Measurements from ENCODE around the gene PDSS2. TPM values are rescaled to one million over a fixed set of nuclear protein-coding genes. Genes with fewer than 3 reads are reported as not detected.

PDSS2 gene
- total RNA-seq, 1 donor from 2014 or later: 14.9 TPM

GRCh38 chr6:107344383-107344782 is 115.0 kb downstream of the PDSS2 start:
- Mint-ChIP-seq H3K4me1 (no peaks in the 10 kb centered on the region), H3K4me3 (no peak overlapping the region), H3K27me3 (ENCODE audit: low read depth) (no peaks in the 10 kb centered on the region), H3K36me3 (ENCODE audit: low read depth) (no peaks in the 10 kb centered on the region), H3K27ac (ENCODE audit: unreplicated experiment) (no peak overlapping the region), H3K9me3 (no peaks in the 10 kb centered on the region)
- TF ChIP-seq, protein P1, sequence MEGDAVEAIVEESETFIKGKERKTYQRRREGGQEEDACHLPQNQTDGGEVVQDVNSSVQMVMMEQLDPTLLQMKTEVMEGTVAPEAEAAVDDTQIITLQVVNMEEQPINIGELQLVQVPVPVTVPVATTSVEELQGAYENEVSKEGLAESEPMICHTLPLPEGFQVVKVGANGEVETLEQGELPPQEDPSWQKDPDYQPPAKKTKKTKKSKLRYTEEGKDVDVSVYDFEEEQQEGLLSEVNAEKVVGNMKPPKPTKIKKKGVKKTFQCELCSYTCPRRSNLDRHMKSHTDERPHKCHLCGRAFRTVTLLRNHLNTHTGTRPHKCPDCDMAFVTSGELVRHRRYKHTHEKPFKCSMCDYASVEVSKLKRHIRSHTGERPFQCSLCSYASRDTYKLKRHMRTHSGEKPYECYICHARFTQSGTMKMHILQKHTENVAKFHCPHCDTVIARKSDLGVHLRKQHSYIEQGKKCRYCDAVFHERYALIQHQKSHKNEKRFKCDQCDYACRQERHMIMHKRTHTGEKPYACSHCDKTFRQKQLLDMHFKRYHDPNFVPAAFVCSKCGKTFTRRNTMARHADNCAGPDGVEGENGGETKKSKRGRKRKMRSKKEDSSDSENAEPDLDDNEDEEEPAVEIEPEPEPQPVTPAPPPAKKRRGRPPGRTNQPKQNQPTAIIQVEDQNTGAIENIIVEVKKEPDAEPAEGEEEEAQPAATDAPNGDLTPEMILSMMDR (conservative IDR thresholded peaks at IDR 0.05): no peak
- DNase-seq (ENCODE audit: low read depth, low spot score): no peak

- TF ChIP-seq, protein P1 (conservative IDR thresholded peaks at IDR 0.05): no peak
- Mint-ChIP-seq H3K9me3 (no peaks in the 10 kb centered on the region), H3K27me3 (ENCODE audit: low read depth) (no peaks in the 10 kb centered on the region), H3K36me3 (ENCODE audit: low read depth) (no peaks in the 10 kb centered on the region), H3K4me1 (peaks cover 8% of the 10 kb centered on the region), H3K27ac (ENCODE audit: unreplicated experiment) (no peak overlapping the region), H3K4me3 (no peak overlapping the region)
- no peak for DNase-seq (ENCODE audit: low read depth, low spot score)
Observed at GRCh38 chr6:107342144-107342543, 117.2 kb downstream of the PDSS2 start.

- Mint-ChIP-seq H3K9me3 (no peaks in the 10 kb centered on the region), H3K4me1 (peaks cover 11% of the 10 kb centered on the region), H3K27ac (ENCODE audit: unreplicated experiment) (no peak overlapping the region), H3K27me3 (ENCODE audit: low read depth) (no peaks in the 10 kb centered on the region), H3K36me3 (ENCODE audit: low read depth) (no peaks in the 10 kb centered on the region), H3K4me3 (no peak overlapping the region)
- TF ChIP-seq, protein P1 (conservative IDR thresholded peaks at IDR 0.05): no peak
- no peak for DNase-seq (ENCODE audit: low read depth, low spot score)
Observed at GRCh38 chr6:107340881-107341280, 118.5 kb downstream of the PDSS2 start.

DNA sequence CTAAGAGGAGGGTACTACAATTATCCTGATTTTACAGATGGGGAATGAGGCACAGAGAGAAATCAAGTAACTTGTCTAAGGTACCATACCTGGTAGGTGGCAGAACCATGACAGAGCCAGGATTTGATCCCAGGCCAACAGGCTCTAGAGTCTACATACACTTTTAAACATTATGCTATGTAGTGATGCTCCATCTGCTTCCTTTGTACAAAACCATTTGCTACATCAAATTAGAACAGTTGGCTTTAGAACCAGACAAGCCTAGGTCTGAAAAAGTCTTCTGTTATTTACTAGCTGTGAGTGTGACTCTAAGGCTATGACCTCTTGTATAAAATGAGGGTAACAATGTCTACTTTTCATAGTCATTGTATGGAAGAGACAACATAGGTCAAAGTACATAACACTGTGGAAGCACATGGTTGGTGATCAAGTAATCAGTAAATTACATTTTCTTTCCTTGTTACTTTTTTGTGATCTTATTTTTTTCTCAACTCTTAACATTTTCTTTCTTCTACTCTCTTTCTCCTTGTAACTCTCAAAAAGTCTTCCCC is 122.1 kb downstream of the PDSS2 start:
- DNase-seq (ENCODE audit: low read depth, low spot score): no peak
- TF ChIP-seq, protein P1 (conservative IDR thresholded peaks at IDR 0.05): no peak
- H3K27ac Mint-ChIP-seq (ENCODE audit: unreplicated experiment): no peak overlapping the region
- peaks cover 11% of the 10 kb centered on the region for H3K4me1 Mint-ChIP-seq
- no peak overlapping the region for H3K4me3 Mint-ChIP-seq
- no peaks in the 10 kb centered on the region for H3K9me3 Mint-ChIP-seq
- H3K27me3 Mint-ChIP-seq (ENCODE audit: low read depth): no peaks in the 10 kb centered on the region
- H3K36me3 Mint-ChIP-seq (ENCODE audit: low read depth): no peaks in the 10 kb centered on the region

DNA sequence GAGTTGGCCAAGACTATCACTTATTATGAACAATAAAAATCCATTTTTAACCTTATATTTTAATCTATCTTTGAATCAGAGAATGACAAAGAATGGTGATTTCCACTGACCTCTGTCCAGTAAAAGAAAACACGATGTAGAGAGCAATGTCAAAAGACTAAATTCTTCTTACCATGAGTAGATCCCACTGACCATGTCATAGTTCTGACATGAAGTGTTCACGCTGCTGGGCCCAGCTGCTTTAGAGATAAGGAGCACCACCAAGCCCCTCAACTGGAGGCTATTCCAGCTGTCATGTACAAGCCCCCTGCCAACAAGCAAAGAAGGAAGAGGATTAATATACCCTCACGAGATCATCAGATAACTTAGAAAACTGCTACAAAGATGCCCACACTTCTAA is 125.3 kb downstream of the PDSS2 start:
- H3K4me3 Mint-ChIP-seq: no peak overlapping the region
- H3K27ac Mint-ChIP-seq (ENCODE audit: unreplicated experiment): no peak overlapping the region
- no peaks in the 10 kb centered on the region for H3K36me3 Mint-ChIP-seq (ENCODE audit: low read depth)
- H3K27me3 Mint-ChIP-seq (ENCODE audit: low read depth): no peaks in the 10 kb centered on the region
- TF ChIP-seq, protein P1 (conservative IDR thresholded peaks at IDR 0.05): no peak
- peaks cover 11% of the 10 kb centered on the region for H3K4me1 Mint-ChIP-seq
- no peak for DNase-seq (ENCODE audit: low read depth, low spot score)
- no peaks in the 10 kb centered on the region for H3K9me3 Mint-ChIP-seq

All from neural crest cell (in vitro differentiated cells).